ACHN (cell line): ENCODE data around the gene TMEM179.
"Not testable (repeated sequence)": the region's sequence is repeated elsewhere in the genome, so short reads cannot be mapped to it uniquely, and the experiment has no call there.

Source experiments
- DNase-seq: peaks from one replicate; pipeline ENCODE4 v3.0.0-alpha.2; 2015
- in situ Hi-C: cut with HindIII; loops from 2 replicates; pipeline ENCODE4 v1.10.0; 2017; ENCODE audit warnings: low sequenced_read_pairs, low pct_ligation_motif_present, low pct_unique_long_range_greater_than_20kb

Gene TMEM179

DNA sequence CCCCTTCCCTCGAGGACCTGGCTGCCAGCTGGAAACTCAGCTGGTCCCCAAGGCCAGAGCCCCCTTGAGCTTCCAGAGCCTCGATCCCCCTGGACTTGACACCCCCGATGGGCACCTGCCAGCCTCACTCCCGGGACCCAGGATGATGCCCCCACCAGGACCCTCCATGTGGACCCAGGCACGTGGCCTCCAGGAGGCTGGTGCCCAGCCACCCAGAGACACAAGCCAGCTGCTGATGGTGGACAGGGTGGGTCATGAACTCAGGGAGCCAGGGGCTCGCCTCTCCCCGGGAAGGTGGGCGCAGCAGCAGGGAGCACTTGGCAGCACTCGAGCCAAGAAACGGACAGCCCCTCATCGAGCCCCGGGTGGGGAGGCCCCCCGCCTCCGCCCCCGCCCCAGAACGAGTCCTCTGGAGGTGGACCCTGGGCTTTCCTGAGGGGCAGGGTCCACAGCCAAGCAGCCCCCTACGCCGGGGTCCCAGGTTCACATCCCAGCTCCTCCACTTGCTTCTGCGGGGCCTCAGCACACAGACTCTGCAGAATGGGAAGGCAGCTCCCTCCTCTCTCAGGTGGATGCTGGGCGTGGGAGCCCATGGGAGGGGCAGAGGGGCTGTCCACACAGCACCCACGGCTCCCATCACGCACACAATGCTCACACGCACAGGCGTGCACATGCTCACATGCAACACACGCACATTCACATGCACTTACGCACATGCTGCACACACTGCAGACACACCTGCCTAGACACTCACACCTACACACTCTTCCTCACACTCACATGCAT, 12.9 kb downstream of the TMEM179 start:
- no peak for DNase-seq
- in situ Hi-C loops, result no loop called here

- DNase-seq, result no peak
- in situ Hi-C loops, result no loop called here
Observed at GRCh38 chr14:104591031-104591430, 13.5 kb downstream of the TMEM179 start.

- DNase-seq, result no peak
- in situ Hi-C loops, result no loop called here
Observed at GRCh38 chr14:104590240-104590965, 14.2 kb downstream of the TMEM179 start.

- in situ Hi-C loops, result no loop called here
- DNase-seq, result no peak
Observed at GRCh38 chr14:104589338-104590195, 15.0 kb downstream of the TMEM179 start.

GRCh38 chr14:104588066-104588857, 16.3 kb downstream of the TMEM179 start:
- in situ Hi-C loops, result no loop called here
- no peak for DNase-seq

DNA sequence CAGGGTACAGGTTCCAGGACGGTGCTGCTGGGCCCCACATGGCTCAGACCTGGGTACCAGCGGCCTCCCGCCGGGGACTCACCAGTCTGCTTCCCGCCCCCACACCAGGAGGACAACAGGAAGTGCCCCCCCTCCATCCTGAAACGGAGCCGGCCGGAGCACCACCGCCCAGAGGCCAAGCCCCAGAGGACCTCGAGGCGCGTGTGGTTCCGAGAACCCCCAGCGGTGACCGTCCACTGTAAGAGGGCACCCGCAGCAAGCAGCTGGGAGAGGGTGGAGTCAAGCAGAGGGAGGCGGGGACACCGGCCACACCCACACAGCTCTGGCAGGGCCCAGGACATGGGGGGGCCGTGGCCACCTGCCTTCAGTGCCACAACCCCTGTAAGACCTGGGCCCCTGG, 16.9 kb downstream of the TMEM179 start:
- no peak for DNase-seq
- in situ Hi-C loops, result no loop called here

DNA sequence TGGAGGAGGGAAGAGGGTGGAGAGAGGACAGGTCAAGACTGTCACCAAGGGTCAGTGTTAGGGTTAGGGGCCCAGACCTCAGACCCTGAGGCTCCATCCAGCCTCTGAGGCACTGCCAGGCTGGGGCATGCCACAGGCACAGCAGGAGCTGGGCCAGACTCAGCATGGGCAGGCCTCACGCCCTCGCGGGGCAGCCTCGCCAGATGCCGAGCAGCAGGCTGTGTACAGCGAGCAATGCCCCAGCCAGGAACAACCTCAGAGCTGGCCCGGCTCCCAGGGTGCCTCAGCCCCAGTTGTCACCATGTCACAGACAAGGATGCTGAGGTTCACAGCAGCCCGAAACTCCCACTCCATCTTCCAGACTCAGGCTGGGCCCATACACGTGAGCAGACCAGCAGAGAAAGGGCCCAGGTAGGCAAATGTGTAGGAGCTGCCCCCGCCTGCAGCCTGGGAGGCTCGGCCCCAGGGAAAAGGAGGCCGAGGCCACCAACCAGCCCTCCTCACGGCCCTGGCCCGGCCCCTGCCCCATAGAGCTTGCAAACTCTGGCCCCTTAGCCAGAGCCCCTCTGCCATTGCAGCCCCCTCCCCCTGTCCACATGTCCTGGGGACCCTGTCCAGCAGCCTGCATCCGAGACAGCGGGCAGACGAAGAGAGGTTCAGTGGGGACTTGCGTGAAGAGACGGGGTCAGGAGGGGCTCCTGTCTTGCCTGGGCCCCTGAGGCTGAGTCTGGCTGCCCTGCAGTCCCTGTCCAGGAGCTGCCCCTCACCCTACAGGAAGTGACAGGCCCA, 17.5 kb downstream of the TMEM179 start:
- no peak for DNase-seq
- in situ Hi-C loops, result no loop called here

- in situ Hi-C loops, result no loop called here
- no peak for DNase-seq
Observed at GRCh38 chr14:104585966-104586697, 18.4 kb downstream of the TMEM179 start.

GRCh38 chr14:104584557-104584956, 20.0 kb downstream of the TMEM179 start:
- in situ Hi-C loops, result no loop called here

DNA sequence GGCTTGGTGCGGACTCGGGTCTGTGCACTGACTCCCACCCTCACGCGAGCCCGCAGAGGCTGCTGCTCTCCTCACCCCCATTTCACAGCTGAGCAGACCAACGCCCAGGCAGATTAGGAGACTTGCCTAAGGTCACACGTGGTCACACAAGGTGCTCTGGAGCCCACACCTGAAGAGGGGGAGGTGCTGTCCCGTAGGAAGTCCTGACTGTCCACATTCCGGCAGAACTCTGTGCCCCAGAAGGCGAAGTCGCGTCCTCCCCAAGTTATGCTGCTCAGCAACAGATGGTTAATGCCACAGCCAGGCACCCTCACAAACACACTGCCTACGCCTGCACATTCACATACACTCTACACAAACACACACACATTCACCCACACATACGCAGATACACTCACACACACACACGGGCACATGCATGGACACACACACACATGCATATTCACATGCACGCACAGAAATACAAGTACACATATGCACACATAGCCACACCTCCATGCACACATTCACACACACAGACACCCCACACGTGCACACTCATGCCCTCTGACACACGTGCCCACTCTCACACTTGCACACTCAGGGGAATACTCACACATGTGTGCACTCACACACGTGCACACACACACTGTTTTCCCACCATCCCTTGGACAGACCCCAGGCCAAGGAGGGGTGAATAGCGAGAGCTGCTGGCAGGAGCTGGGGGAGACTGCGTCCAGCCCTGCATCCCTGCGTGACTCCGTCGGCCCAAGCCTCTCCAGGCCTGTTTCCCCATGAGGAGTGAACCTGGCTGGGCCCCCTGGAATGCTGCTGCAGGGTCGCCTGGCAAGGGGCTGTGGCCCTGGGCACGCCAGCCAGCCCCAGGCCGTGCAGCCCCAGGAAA, 20.9 kb downstream of the TMEM179 start:
- no peak for DNase-seq
- in situ Hi-C loops, result no loop called here

More at GRCh38 chr14:104584557-104584956, 20.0 kb downstream of the TMEM179 start:
- no peak for DNase-seq

GRCh38 chr14:104582662-104583061, 21.9 kb downstream of the TMEM179 start:
- in situ Hi-C loops, result no loop called here
- DNase-seq, result no peak

DNA sequence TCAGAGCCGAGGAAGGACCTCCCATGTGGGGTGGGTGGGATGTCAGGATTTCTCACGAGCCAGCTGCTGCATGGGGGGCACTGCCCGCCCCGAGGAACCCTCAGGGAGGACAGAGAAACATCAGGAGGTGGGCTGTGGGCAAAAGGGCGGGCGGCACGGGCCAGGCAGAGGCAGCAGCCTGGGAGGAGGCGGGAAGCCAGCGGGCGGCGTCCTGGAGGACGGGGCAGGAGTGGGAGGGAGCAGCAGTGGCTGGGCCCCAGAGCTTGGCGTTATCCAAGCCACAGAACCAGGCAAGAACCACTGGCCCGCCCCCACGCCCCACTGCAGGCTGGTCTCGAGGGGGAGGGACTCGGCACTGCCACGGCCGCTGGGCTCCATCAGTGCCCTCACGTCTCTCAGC, 22.6 kb downstream of the TMEM179 start:
- in situ Hi-C loops, result no loop called here
- DNase-seq, result no peak

GRCh38 chr14:104581521-104581920, 23.1 kb downstream of the TMEM179 start:
- DNase-seq, result no peak
- in situ Hi-C loops, result no loop called here

DNA sequence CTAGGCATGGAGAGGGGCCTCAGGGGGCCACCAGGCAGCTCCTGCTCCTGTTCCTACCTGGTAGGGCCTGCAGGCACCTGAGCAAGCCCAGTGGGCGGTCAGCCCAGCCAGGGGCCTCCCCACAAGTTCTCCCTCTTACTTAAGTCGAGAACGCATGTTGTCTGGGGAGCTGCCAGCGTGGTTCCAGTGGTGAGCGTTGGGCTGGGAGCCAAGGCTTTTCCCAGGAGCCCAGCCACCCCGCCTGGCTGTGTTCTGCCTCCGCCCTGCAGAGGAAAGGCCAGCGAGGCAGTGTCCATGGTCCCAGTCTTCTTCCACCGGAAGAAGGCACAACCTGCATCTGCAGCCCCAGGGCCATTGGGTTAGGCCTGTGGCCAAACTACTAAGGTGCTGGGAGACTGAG, 23.6 kb downstream of the TMEM179 start:
- in situ Hi-C loops, result no loop called here
- no peak for DNase-seq

DNA sequence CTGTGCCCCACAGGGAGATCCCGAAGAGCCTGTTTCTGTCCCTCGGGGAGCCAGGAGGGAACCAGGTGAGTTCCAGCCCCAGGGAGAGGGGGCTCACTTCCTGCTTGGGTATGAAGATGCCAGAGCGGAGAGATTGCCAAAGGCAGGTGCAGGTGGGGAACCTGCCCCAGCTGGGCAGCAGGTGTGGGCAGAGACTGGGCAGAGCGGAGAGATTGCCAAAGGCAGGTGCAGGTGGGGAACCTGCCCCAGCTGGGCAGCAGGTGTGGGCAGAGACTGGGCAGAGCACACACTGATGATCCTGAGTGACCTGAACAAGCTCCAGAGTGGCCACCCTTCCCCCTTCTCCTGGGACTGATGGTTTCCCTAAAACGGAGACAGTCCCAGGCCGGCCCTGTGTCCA, 24.6 kb downstream of the TMEM179 start:
- DNase-seq, in situ Hi-C loops: not testable (repeated sequence)

- no peak for DNase-seq
Observed at GRCh38 chr14:104579507-104579906, 25.1 kb downstream of the TMEM179 start, which contains the start of gene C14orf180. C14orf180 (plus strand) TSS chr14:104579764; CDS start chr14:104586431, 6,667 bp downstream.

More at GRCh38 chr14:104579507-104579906, 25.1 kb downstream of the TMEM179 start, which contains the start of gene C14orf180:
- in situ Hi-C loops, result no loop called here
